GM21529 (cell line): Measurements from ENCODE around the gene ZNF710.

Experiments used
- ATAC-seq: cut with Tn5 transposase; IDR thresholded peaks from one replicate; pipeline ENCODE4 v1.9.1; 2021; ENCODE audit not compliant: unreplicated experiment

ZNF710 gene

GRCh38 chr15:90016721-90017120 is 15.6 kb downstream of the ZNF710 start:
- no peak for ATAC-seq

- ATAC-seq = no peak
Observed at GRCh38 chr15:90018216-90018831, 17.2 kb downstream of the ZNF710 start.

GRCh38 chr15:90019611-90020010 is 18.5 kb downstream of the ZNF710 start:
- no peak for ATAC-seq

- ATAC-seq = no peak
Observed at GRCh38 chr15:90020021-90020735, 19.1 kb downstream of the ZNF710 start.

- no peak for ATAC-seq
Observed at GRCh38 chr15:90020936-90021507, 19.9 kb downstream of the ZNF710 start.

- ATAC-seq = no peak
Observed at GRCh38 chr15:90022345-90022744, 21.2 kb downstream of the ZNF710 start.

GRCh38 chr15:90022905-90023700 is 22.0 kb downstream of the ZNF710 start:
- no peak for ATAC-seq

GRCh38 chr15:90024406-90024805 is 23.3 kb downstream of the ZNF710 start:
- ATAC-seq = no peak

- no peak for ATAC-seq
Observed at GRCh38 chr15:90025489-90026033, 24.4 kb downstream of the ZNF710 start.

- ATAC-seq = no peak
Observed at GRCh38 chr15:90028376-90028944, 27.3 kb downstream of the ZNF710 start.

- ATAC-seq = no peak
Observed at GRCh38 chr15:90029024-90029423, 27.9 kb downstream of the ZNF710 start.

GRCh38 chr15:90030376-90030775 is 29.3 kb downstream of the ZNF710 start:
- no peak for ATAC-seq

GRCh38 chr15:90031231-90031791 is 30.2 kb downstream of the ZNF710 start:
- peak; percentile 93 for ATAC-seq

- no peak for ATAC-seq
Observed at GRCh38 chr15:90033006-90033405, 31.9 kb downstream of the ZNF710 start.

- no peak for ATAC-seq
Observed at GRCh38 chr15:90033448-90033847, 32.3 kb downstream of the ZNF710 start.

- ATAC-seq = no peak
Observed at GRCh38 chr15:90035095-90035839, 34.1 kb downstream of the ZNF710 start.

GRCh38 chr15:90035840-90036230 is 34.7 kb downstream of the ZNF710 start:
- no peak for ATAC-seq

GRCh38 chr15:90036343-90036742 is 35.2 kb downstream of the ZNF710 start:
- ATAC-seq = no peak

- no peak for ATAC-seq
Observed at GRCh38 chr15:90036806-90037510, 35.8 kb downstream of the ZNF710 start.
